Omental fat pad (tissue), 4 donors: ENCODE results near the gene CLIC3. TPM values are rescaled to one million over a fixed set of nuclear protein-coding genes. Genes with fewer than 3 reads are reported as not detected.

ENCODE experiments used
- ATAC-seq: fragments of 150-250 bp; one replicate; pipeline ENCODE4 v1.9.1; 2016; ENCODE audit warnings: mild to moderate bottlenecking, moderate library complexity; ENCODE audit not compliant: low FRiP score
- DNase-seq: peaks from one replicate; pipeline ENCODE4 v3.0.0-alpha.2; 2019; ENCODE audit warnings: low spot score
- total RNA-seq, 4 donors: library from RNA; depleted of rRNA; stranded (reverse); fragments of >200 nt; gene quantifications; one replicate each; pipeline ENCODE4 v1.1.0, GENCODE V29; 2016
- TF ChIP-seq, protein P1 (sequence below), 3 donors: fragments of 450-650 bp; IDR thresholded peaks; one replicate each; pipeline ENCODE4 v1.5.1; 2016 to 2017; ENCODE audit warnings: antibody characterized with exemption in 3 of 3, mild to moderate bottlenecking in 3 of 3, moderate library complexity in 2 of 3

Gene CLIC3
- total RNA-seq, 4 donors from 2014 or later, result 0.95 to 9.7 (median 4.7) TPM

- ATAC-seq (no peak), DNase-seq (no peak)
- TF ChIP-seq, protein P1, sequence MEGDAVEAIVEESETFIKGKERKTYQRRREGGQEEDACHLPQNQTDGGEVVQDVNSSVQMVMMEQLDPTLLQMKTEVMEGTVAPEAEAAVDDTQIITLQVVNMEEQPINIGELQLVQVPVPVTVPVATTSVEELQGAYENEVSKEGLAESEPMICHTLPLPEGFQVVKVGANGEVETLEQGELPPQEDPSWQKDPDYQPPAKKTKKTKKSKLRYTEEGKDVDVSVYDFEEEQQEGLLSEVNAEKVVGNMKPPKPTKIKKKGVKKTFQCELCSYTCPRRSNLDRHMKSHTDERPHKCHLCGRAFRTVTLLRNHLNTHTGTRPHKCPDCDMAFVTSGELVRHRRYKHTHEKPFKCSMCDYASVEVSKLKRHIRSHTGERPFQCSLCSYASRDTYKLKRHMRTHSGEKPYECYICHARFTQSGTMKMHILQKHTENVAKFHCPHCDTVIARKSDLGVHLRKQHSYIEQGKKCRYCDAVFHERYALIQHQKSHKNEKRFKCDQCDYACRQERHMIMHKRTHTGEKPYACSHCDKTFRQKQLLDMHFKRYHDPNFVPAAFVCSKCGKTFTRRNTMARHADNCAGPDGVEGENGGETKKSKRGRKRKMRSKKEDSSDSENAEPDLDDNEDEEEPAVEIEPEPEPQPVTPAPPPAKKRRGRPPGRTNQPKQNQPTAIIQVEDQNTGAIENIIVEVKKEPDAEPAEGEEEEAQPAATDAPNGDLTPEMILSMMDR (IDR thresholded peaks at IDR 0.05), result no peak
These were observed 11.3 kb downstream of the CLIC3 start for GRCh38 chr9:136985027-136985602.

GRCh38 chr9:136984464-136985026 lies 11.8 kb downstream of the CLIC3 start:
- TF ChIP-seq, protein P1 (IDR thresholded peaks at IDR 0.05), result no peak
- ATAC-seq (no peak), DNase-seq (no peak)

- ATAC-seq (no peak), DNase-seq (no peak)
- TF ChIP-seq, protein P1 (IDR thresholded peaks at IDR 0.05), result no peak
These were observed 12.6 kb downstream of the CLIC3 start for GRCh38 chr9:136983656-136984314.

DNA sequence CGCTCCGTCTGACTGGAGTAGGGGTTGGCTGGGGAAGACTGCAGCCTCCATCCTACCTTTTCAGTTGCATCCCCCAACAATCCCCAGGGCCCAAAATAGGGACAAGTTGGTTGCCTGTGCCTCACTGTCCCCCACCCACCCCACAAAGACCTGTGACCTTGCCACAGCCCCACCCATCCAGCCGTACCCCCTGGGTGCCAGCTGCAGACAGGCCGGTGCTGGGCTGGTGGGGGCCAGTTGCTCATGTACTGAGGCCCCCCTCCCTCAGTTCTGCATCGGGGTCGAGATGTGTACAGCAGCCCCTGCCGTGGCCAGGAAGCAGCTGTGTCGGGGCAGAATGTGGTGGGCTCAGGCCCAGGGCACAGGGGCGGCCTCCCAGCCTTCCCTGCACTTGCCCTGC lies 13.2 kb downstream of the CLIC3 start:
- ATAC-seq (no peak), DNase-seq (no peak)
- TF ChIP-seq, protein P1 (IDR thresholded peaks at IDR 0.05), result no peak

DNA sequence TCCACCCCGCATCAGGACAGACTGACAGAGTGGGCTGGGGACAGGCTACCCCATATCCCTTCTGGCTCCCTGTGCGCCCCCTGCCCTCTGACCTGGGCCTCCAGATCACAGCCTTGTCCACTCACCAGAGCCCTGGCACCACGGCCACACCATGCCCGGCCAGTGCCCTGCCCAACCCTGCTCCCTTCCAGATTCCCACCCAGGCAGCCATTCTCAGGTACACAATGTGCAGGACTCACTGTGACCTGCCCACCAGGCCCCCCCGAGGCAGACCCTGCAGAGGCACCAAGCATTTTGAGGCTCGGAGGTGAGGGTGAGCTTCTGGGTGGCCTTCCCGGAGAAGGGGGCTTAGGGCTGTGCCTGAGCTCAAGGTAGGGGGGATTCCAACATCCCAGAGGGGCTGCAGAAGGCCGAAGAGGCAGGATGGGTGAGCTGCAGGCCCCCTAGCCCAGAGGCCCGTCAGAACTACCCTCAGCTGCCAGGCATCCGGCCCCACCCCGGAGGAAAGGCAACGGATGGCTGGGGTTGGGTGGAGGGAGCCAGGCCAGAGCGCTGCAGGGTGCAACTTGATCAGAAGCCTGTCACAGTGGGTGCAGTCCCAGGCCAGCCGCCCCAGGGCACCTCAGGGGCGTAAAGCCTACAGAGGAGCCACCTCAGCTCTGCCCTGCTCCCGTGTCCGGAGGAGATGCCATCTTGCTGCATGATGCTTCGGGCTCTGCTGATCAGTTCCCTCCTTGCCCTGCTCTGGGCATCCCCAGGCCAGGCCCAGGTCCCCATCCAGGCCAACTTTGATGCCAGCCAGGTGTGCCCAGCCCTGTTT lies 13.9 kb downstream of the CLIC3 start, which contains the start of gene LCNL1:
LCNL1 (plus strand) TSS at position 762 of the 820 bp plus-strand sequence. CDS start 594 bp downstream, outside the sequence.
- TF ChIP-seq, protein P1 (IDR thresholded peaks at IDR 0.05), result no peak
- DNase-seq (no peak), ATAC-seq (no peak)

DNA sequence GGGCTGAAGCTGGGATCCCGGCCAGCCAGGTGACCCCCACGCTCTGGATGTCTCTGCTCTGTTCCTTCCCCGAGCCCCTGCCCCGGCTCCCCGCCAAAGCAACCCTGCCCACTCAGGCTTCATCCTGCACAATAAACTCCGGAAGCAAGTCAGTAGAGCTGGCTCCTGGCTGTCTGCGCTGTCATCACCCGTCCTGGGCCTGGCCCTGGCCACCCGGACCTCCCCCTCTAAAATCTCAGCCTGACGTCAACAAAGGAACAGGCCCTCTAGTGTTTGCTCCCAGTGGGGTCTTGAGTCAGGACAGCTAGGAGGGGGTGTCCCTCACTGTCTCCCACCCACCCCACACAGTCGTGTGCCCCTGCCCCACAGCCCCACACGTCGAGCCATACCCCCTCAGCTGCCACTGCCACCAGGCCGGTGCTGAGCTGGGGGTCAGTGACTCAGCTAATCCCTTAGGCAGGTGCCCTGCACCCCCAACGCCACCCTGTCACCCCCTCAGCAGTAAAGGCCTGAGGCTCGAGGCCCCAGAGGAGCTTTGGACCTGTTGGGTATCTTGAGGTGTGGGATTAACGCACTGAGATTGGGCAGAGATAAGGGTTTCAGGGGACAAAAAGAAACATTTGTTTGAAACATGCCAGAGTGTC lies 14.7 kb downstream of the CLIC3 start:
- no peak for ATAC-seq
- TF ChIP-seq, protein P1 (IDR thresholded peaks at IDR 0.05), result no peak
- DNase-seq, result no peak
